HepG2 (cell line): Measurements from ENCODE around the gene BAIAP2L2. TPM values are rescaled to one million over a fixed set of nuclear protein-coding genes. Genes with fewer than 3 reads are reported as not detected.
A peak's percentile ranks its signal among the peaks of the same experiment; 100 is the strongest.

Experiments used
- AHDC1 ChIP-seq: sonication (generic); formaldehyde crosslinking; IDR thresholded peaks from 2 replicates; pipeline ENCODE4 v1.5.1; 2020; ENCODE audit warnings: mild to moderate bottlenecking, missing genetic modification reagents, borderline replicate concordance
- CREB1 ChIP-seq, 2 experiments: fragments of 450-650 bp in 1 of 2; IDR thresholded peaks; 2 replicates each; pipeline ENCODE4 v1.6.1; 2016 to 2017; ENCODE audit warnings: control low read depth in 1 of 2, mild to moderate bottlenecking in 1 of 2, missing compliant biosample characterization in 1 of 2, missing genetic modification characterization in 1 of 2
- ERF ChIP-seq: IDR thresholded peaks from 2 replicates; pipeline ENCODE4 v1.6.1; 2018; ENCODE audit warnings: missing biosample characterization, missing genetic modification reagents
- HOXD1 ChIP-seq: sonication (generic); formaldehyde crosslinking; IDR thresholded peaks from 2 replicates; pipeline ENCODE4 v1.5.0; 2020; ENCODE audit warnings: missing genetic modification reagents
- MATR3 ChIP-seq: sonication (generic); formaldehyde crosslinking; IDR thresholded peaks from 2 replicates; pipeline ENCODE4 v1.4.0; 2020; ENCODE audit warnings: missing genetic modification reagents
- NFIC ChIP-seq: IDR thresholded peaks from 2 replicates; pipeline ENCODE4 v1.6.1; 2012; ENCODE audit warnings: mild to moderate bottlenecking, low read length, inconsistent platforms
- NFKBIZ ChIP-seq: IDR thresholded peaks from 2 replicates; pipeline ENCODE4 v1.6.1; 2018; ENCODE audit warnings: missing genetic modification reagents, missing compliant biosample characterization
- RAD21 ChIP-seq: fragments of 450-650 bp; formaldehyde crosslinking; IDR thresholded peaks from 2 replicates; pipeline ENCODE4 v1.5.0; 2020; ENCODE audit warnings: mild to moderate bottlenecking
- ZNF138 ChIP-seq: sonication (generic); formaldehyde crosslinking; IDR thresholded peaks from 2 replicates; pipeline ENCODE4 v1.5.0; 2020; ENCODE audit warnings: mild to moderate bottlenecking, low read depth, missing genetic modification reagents
- polyA plus RNA-seq, 8 experiments: library from polyadenylated mRNA; depleted of rRNA in 3 of 8; stranded (reverse) in 7 of 8; unstranded in 1 of 8; fragments of >200 nt; fragmentation: Illumina TruSeq in 4 of 8; extraction: Trizol in 4 of 8; gene quantifications; 2 replicates each; pipeline versions ENCODE4 v1.2.1 to v1.2.3, GENCODE V29; 2011 to 2016; ENCODE audit warnings: low read depth in 4 of 8, missing spikeins in 1 of 8, mixed read lengths in 1 of 8; ENCODE audit not compliant: insufficient read depth in 1 of 8
- total RNA-seq, 5 experiments: library from RNA; depleted of rRNA; stranded (reverse); fragments of >200 nt; fragmentation: Illumina TruSeq; extraction: Trizol; gene quantifications; 2 replicates each; pipeline ENCODE4 v1.2.3, GENCODE V29; 2016; ENCODE audit warnings: low read depth in 1 of 5
- TF ChIP-seq, protein P1 (sequence below): sonication (generic); formaldehyde crosslinking; IDR thresholded peaks from 2 replicates; pipeline ENCODE4 v1.4.0; 2020; ENCODE audit warnings: missing genetic modification reagents
- TF ChIP-seq, protein P2 (sequence below): sonication (generic); formaldehyde crosslinking; IDR thresholded peaks from 2 replicates; pipeline ENCODE4 v1.4.0; 2020; ENCODE audit warnings: missing genetic modification reagents
- TF ChIP-seq, protein P3 (sequence below): sonication (generic); formaldehyde crosslinking; IDR thresholded peaks from 2 replicates; pipeline ENCODE4 v1.8.0; 2022; ENCODE audit warnings: low read depth, missing genetic modification reagents

BAIAP2L2 gene
- total and polyA plus RNA-seq, 2 of the 13 experiments (the other 11 are each of a cell fraction or from before 2014, with no cell fraction given): 4.4 to 7.5 TPM

GRCh38 chr22:38110863-38111852 lies 674 bp upstream of the BAIAP2L2 start (continued):
- TF ChIP-seq, protein P1, sequence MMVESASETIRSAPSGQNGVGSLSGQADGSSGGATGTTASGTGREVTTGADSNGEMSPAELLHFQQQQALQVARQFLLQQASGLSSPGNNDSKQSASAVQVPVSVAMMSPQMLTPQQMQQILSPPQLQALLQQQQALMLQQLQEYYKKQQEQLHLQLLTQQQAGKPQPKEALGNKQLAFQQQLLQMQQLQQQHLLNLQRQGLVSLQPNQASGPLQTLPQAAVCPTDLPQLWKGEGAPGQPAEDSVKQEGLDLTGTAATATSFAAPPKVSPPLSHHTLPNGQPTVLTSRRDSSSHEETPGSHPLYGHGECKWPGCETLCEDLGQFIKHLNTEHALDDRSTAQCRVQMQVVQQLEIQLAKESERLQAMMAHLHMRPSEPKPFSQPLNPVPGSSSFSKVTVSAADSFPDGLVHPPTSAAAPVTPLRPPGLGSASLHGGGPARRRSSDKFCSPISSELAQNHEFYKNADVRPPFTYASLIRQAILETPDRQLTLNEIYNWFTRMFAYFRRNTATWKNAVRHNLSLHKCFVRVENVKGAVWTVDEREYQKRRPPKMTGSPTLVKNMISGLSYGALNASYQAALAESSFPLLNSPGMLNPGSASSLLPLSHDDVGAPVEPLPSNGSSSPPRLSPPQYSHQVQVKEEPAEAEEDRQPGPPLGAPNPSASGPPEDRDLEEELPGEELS (CRISPR knock-in tag): peak; percentile 21; the same call in 1 of the 2 replicates
- 0 out of 2 replicates have a peak, but pooled peaks have one; percentile 23 for TF ChIP-seq AHDC1 (CRISPR knock-in tag)
- TF ChIP-seq ZNF138: no peak
- TF ChIP-seq ERF (CRISPR knock-in tag): no peak
- TF ChIP-seq, protein P2, sequence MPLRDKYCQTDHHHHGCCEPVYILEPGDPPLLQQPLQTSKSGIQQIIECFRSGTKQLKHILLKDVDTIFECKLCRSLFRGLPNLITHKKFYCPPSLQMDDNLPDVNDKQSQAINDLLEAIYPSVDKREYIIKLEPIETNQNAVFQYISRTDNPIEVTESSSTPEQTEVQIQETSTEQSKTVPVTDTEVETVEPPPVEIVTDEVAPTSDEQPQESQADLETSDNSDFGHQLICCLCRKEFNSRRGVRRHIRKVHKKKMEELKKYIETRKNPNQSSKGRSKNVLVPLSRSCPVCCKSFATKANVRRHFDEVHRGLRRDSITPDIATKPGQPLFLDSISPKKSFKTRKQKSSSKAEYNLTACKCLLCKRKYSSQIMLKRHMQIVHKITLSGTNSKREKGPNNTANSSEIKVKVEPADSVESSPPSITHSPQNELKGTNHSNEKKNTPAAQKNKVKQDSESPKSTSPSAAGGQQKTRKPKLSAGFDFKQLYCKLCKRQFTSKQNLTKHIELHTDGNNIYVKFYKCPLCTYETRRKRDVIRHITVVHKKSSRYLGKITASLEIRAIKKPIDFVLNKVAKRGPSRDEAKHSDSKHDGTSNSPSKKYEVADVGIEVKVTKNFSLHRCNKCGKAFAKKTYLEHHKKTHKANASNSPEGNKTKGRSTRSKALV (CRISPR knock-in tag): no peak
- no peak for TF ChIP-seq NFIC
- TF ChIP-seq NFKBIZ (CRISPR knock-in tag): no peak
- no peak for TF ChIP-seq HOXD1 (CRISPR knock-in tag)
- TF ChIP-seq MATR3 (CRISPR knock-in tag): no peak
- TF ChIP-seq RAD21 (CRISPR knock-in tag): peak; percentile 15; the same call in 1 of the 2 replicates
- TF ChIP-seq, protein P3, sequence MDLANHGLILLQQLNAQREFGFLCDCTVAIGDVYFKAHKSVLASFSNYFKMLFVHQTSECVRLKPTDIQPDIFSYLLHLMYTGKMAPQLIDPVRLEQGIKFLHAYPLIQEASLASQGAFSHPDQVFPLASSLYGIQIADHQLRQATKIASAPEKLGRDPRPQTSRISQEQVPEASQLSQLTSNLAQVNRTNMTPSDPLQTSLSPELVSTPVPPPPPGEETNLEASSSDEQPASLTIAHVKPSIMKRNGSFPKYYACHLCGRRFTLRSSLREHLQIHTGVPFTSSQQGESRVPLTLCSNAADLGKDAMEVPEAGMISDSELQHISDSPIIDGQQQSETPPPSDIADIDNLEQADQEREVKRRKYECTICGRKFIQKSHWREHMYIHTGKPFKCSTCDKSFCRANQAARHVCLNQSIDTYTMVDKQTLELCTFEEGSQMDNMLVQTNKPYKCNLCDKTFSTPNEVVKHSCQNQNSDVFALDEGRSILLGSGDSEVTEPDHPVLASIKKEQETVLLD (CRISPR knock-in tag): no peak
- no peak for TF ChIP-seq CREB1 (IDR thresholded peaks at IDR 0.05)
- TF ChIP-seq CREB1 (CRISPR knock-in tag; IDR thresholded peaks at IDR 0.05): no peak
